GM21526 (cell line): ENCODE measurements around the gene TRIM2.

Experiments used
- ATAC-seq: cut with Tn5 transposase; IDR thresholded peaks from one replicate; pipeline ENCODE4 v1.9.1; 2021; ENCODE audit warnings: moderate library complexity; ENCODE audit not compliant: unreplicated experiment, low FRiP score

The TRIM2 gene

DNA sequence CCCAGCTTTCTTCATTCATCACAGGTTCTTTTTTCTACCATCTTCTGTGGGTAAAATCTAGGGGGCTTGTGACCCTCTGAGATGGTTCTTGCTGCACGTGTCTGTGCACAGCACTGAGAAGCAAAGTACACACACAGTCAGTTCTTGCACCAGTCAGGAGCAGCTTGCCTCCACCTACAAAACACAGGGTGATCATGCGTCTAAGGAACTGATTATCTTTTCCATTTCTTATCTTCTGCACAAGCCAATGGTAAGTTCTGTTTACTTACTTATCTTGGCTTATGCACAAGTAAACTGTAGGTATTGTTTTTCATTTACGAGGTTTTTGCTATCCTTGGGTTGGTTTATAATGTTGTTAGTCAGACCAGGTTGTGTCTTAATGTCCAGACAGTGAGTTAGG, 40.7 kb downstream of the TRIM2 start:
- no peak for ATAC-seq

DNA sequence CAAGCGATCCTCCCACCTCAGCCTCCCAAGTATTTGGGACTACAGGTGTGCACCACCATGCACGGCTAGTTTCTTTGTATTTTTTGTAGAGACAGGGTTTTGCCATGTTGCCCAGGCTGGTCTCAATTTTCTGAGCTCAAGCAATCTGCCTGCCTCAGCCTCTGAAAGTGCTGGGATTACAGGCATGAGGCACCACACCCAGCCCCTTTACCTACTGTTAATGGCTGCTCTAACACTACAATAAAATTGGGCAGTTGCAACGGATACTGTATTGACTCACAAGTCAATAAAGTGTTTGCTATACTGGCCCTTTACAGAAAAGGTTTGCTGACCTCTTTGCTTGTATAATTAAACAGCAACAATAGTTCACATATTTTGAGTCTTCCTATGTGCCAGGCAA, 41.5 kb downstream of the TRIM2 start:
- ATAC-seq, result no peak

DNA sequence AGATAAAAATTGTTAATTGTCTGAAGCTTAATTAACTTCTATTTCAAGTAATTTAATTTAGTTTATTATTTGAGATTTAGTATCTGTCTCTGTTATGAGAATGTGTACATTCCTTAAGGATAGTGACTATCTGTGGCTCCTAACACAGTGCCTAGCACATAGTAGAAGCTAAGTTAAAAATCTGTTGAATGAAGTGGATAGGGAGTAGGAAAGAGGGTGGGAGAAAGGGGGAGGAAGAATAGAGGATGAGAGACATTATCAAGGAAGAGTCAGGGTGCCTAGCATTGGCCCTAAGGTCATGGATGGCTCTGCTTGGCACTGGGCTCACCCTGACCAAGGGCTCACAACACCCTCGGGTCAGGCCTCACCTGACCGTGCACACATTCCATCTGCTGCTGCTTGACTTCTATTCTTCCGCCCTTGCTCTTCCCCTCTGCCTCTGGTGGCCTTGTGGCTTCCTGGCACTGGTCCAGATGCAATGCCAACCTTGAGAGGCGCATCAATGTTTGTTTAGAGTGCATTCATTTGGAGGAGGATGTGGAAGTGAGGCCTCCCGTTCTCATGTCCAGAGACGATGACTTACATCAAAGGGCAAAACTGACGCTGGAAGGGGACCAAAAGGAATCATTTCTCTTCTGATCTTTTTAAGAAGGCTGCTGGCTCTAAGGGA, 42.3 kb downstream of the TRIM2 start:
- no peak for ATAC-seq

DNA sequence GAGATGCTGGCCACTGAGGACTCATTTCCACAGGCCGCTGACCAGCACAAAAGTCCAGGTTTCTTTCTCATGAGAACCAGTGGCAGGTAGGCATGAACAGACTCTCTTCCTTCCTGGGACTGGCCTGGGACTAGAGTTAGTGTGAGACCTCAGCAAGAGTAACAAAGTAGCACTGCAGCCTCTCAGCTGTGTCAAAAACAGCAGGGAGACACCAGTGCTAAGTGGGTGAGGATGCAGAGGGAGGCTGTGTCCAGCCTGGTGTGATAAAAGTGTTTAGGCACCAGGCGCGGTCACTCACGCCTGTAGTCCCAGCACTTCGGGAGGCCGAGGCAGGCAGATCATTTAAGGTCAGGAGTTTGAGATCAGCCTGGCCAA, 42.9 kb downstream of the TRIM2 start:
- ATAC-seq, result no peak

DNA sequence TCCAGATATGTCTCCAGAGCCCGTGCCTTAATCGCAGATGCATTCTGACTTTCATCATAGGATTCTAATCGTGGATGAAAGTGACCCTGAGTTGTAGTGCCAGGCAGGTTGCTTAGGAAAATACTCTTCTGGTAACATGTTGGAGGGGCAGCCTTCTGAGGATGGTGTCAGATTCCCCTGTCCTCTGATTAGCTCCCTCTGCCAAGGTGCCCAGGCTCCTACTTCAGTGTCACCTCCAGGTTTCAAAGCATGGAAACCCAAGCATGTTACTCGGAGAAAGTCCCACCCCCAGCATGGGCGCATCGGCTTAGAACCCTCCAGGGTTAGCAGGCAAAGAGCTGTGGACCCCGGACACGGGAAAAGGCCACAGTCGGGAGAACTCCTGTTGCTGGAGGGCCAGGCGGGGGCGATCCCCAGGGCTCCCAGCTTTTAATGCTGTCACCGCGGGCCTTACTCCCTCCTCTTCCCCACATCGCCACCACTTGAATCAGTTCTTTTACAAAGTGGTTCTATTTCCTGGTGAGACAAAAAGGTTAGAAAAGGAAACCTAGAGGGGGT, 44.5 kb downstream of the TRIM2 start:
- peak; percentile 18 for ATAC-seq

DNA sequence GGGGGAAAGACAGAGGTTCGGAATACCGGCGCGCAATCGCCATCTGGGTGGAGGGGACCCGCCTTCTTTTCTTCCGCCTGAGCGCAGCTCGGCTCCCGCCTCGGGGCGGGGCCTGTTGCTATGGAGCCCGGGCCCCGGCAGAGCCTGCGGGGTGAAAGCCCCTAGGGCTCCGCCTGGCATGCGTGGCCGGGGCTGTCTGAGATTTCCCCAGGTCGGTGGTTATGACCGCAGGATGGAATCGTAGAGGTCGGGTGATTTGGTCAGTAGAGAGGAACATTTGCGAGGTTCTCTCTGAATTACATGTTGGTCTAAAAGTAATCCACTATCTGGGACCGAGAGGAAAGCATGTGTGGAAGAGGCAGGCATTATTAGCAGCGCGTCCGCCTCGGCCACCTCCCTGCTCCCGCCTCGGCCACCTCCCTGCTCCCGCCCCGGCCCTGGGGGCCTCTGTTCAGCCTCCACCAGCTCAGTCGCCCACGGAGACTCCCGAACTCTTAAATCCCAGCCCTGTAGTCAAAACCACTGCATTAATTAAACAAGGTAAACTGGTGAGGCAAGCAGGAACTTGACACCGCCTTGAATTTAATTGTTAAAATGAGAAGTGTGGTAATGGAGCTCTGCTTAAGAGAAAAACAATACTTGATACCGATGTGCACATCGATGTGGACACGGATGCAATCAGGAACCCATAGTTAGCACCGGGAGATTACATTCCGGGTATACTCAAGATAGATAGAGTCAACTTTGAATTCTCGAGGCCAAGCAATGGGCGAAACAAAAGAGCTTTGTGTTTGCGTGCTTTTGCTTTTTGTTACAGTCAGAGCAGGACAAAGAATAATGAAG, 45.2 kb downstream of the TRIM2 start:
- peak; percentile 98 for ATAC-seq

DNA sequence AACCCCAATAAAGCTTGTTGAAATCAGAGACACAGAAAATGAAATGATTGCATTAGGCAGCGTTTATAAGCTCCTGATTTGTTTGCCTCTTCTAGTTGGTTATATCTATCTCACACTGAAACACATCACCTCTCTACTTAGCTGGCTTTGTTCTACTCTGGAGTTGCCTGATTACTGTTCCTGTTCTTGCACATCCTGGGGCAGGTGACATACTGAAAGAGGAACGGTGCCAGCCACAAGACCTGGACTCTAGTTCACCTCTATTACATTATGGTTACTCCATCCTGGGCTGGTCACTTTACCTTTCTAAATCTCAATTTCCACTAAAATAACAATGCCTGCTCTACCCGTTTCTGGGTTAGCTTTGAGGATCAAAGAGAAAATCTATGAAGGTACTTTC, 47.9 kb downstream of the TRIM2 start:
- no peak for ATAC-seq

DNA sequence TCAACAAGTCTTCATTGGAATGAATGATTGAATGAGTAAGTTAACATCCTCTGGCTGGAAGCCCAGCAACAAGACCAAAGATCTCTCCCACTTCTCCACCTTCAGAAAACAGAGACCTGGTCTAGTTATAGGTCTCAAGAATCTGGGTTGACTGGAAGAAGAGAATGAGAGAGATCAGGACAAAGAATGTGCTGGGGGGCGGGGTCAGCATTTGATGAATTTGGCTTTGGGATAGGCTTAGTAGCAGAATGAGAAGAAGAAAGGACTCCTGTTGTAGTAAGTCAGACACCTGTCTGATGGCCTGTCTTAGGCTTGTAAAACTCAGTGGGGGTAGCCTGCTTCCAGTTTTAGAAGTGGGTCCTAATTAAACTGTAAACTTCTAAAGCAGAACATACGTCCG, 51.0 kb downstream of the TRIM2 start:
- ATAC-seq, result no peak

DNA sequence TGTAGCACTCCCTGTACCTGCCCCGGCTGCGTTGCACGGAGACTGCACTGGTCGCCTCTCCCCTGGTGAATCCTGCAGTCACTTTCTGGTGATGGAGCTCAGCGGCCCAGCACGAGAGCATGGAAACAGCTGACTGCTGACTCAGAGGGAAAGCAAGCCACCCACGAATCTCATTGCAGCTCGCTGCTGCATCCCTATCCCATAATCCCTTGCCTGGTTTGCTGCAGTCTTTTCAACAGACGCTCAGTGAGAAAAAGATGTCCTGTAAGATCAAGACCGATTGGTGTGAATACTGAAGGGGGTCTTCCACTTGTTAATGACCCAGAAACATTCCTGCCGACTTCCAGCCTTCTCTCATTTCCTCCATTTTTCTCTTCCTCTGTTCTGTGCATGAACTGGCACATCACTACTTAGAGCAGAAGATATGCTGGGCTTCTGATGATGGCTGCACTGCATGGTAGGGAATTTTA, 52.9 kb downstream of the TRIM2 start:
- peak; percentile 75 for ATAC-seq

GRCh38 chr4:153257991-153258390, 53.7 kb downstream of the TRIM2 start:
- no peak for ATAC-seq

GRCh38 chr4:153258750-153259149, 54.5 kb downstream of the TRIM2 start:
- ATAC-seq, result no peak

- ATAC-seq, result no peak
Observed at GRCh38 chr4:153259661-153260060, 55.4 kb downstream of the TRIM2 start.

GRCh38 chr4:153260132-153260531, 55.9 kb downstream of the TRIM2 start:
- no peak for ATAC-seq

GRCh38 chr4:153260553-153261300, 56.5 kb downstream of the TRIM2 start:
- no peak for ATAC-seq

- no peak for ATAC-seq
Observed at GRCh38 chr4:153261461-153261860, 57.2 kb downstream of the TRIM2 start.

- ATAC-seq, result no peak
Observed at GRCh38 chr4:153261914-153262313, 57.7 kb downstream of the TRIM2 start.

GRCh38 chr4:153265306-153266047, 61.2 kb downstream of the TRIM2 start:
- no peak for ATAC-seq

GRCh38 chr4:153266988-153267387, 62.7 kb downstream of the TRIM2 start:
- ATAC-seq, result no peak

DNA sequence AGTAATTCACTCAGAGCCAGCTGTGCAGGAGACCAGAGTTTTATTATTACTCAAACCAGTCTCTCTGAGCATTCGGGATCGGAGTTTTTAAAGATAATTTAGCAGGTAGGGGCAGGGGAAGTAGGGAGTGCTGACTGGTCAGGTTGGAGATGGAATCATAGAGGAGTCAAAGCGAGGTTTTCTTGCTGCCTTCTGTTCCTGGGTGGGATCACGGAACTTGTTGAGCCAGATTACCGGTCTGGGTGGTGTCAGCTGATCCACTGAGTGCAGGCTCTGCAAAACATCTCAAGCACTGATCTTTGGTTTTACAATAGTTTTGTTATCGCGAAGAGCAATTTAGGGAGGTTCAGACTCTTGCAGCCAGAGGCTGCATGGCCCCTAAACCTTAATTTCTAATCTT, 63.6 kb downstream of the TRIM2 start:
- no peak for ATAC-seq

GRCh38 chr4:153268295-153268694, 64.1 kb downstream of the TRIM2 start:
- ATAC-seq, result no peak
